Liver (tissue), 3 donors: Measurements from ENCODE around the gene MAST2.

Experiments
- CTCF ChIP-seq: fragments of 150-350 bp; IDR thresholded peaks from 2 replicates; pipeline ENCODE4 v1.5.1; 2017; ENCODE audit warnings: improper control_type of control experiment, low read depth, low read length; ENCODE audit not compliant: missing input control
- FOXA2 ChIP-seq: IDR thresholded peaks from 2 replicates; pipeline ENCODE4 v1.6.1; 2016; ENCODE audit warnings: antibody characterized with exemption
- GABPA ChIP-seq, 2 donors: IDR thresholded peaks in 1 of 2; conservative IDR thresholded peaks in 1 of 2; 2 replicates each; pipeline ENCODE4 v1.6.1; 2016; ENCODE audit warnings: antibody characterized with exemption in 2 of 2, mild to moderate bottlenecking in 1 of 2, moderate library complexity in 1 of 2
- HNF4A ChIP-seq, 2 donors: conservative IDR thresholded peaks; 2 replicates each; pipeline ENCODE4 v1.6.1; 2016; ENCODE audit warnings: antibody characterized with exemption in 2 of 2, mild to moderate bottlenecking in 2 of 2
- JUND ChIP-seq, 2 donors: IDR thresholded peaks; 2 replicates each; pipeline ENCODE4 v1.6.1; 2016; ENCODE audit warnings: antibody characterized with exemption in 2 of 2
- MAX ChIP-seq: IDR thresholded peaks from 2 replicates; pipeline ENCODE4 v1.6.1; 2016; ENCODE audit warnings: antibody characterized with exemption
- RAD21 ChIP-seq, 2 donors: IDR thresholded peaks; 2 replicates each; pipeline ENCODE4 v1.6.1; 2016; ENCODE audit warnings: antibody characterized with exemption in 2 of 2, mild to moderate bottlenecking in 2 of 2
- RXRA ChIP-seq, 2 donors: IDR thresholded peaks; 2 replicates each; pipeline ENCODE4 v1.6.1; 2017 to 2018; ENCODE audit warnings: antibody characterized with exemption in 2 of 2, mild to moderate bottlenecking in 1 of 2
- TAF1 ChIP-seq: conservative IDR thresholded peaks from 2 replicates; pipeline ENCODE4 v1.6.1; 2016; ENCODE audit warnings: antibody characterized with exemption, mild to moderate bottlenecking
- ZBTB33 ChIP-seq: IDR thresholded peaks from 2 replicates; pipeline ENCODE4 v1.6.1; 2016; ENCODE audit warnings: antibody characterized with exemption
- donor health status: healthy.
- donor health status: healthy.

GRCh38 chr1:45998020-45998617 is 194.7 kb downstream of the MAST2 start:
- TF ChIP-seq CTCF: no peak
- TF ChIP-seq RAD21 (IDR thresholded peaks at IDR 0.05): no peak
- TF ChIP-seq GABPA (IDR thresholded peaks at IDR 0.05 in 1 of 2, conservative IDR thresholded peaks at IDR 0.05 in 1 of 2): no peak
- no peak for TF ChIP-seq TAF1
- no peak for TF ChIP-seq FOXA2
- TF ChIP-seq RXRA (IDR thresholded peaks at IDR 0.05): no peak
- TF ChIP-seq ZBTB33: no peak
- no peak for TF ChIP-seq MAX
- no peak for TF ChIP-seq HNF4A (conservative IDR thresholded peaks at IDR 0.05)
- TF ChIP-seq JUND (IDR thresholded peaks at IDR 0.05): no peak
